Measurements from ENCODE around the gene FMNL1.

The FMNL1 gene

GRCh38 chr17:45261577-45262515, 40.2 kb downstream of the FMNL1 start, which contains the start of gene SPATA32:
SPATA32 (minus strand) TSS chr17:45262094; CDS start chr17:45262016, 78 bp downstream.
- no peak for DNase-seq

- no peak for DNase-seq
Observed at GRCh38 chr17:45262516-45263476, 41.1 kb downstream of the FMNL1 start.

- DNase-seq, result no peak
Observed at GRCh38 chr17:45263477-45263860, 41.8 kb downstream of the FMNL1 start.

- no peak for DNase-seq
Observed at GRCh38 chr17:45264430-45264829, 42.7 kb downstream of the FMNL1 start.

- no peak for DNase-seq
Observed at GRCh38 chr17:45264988-45265387, 43.3 kb downstream of the FMNL1 start.

GRCh38 chr17:45265821-45266220, 44.1 kb downstream of the FMNL1 start:
- DNase-seq, result no peak

- no peak for DNase-seq
Observed at GRCh38 chr17:45266372-45266926, 44.8 kb downstream of the FMNL1 start.

- DNase-seq, result no peak
Observed at GRCh38 chr17:45267436-45268055, 45.9 kb downstream of the FMNL1 start.

GRCh38 chr17:45269912-45270311, 48.2 kb downstream of the FMNL1 start:
- DNase-seq, result no peak

GRCh38 chr17:45270828-45271418, 49.2 kb downstream of the FMNL1 start:
- no peak for DNase-seq

GRCh38 chr17:45271603-45272002, 49.9 kb downstream of the FMNL1 start:
- no peak for DNase-seq

GRCh38 chr17:45273551-45273957, 51.9 kb downstream of the FMNL1 start:
- no peak for DNase-seq

GRCh38 chr17:45274033-45274432, 52.3 kb downstream of the FMNL1 start:
- DNase-seq, result no peak

- DNase-seq, result no peak
Observed at GRCh38 chr17:45276031-45276430, 54.3 kb downstream of the FMNL1 start.

GRCh38 chr17:45277216-45277849, 55.6 kb downstream of the FMNL1 start:
- DNase-seq, result peak; percentile 79

GRCh38 chr17:45277992-45278391, 56.3 kb downstream of the FMNL1 start:
- DNase-seq, result no peak

GRCh38 chr17:45279898-45280297, 58.2 kb downstream of the FMNL1 start:
- no peak for DNase-seq

GRCh38 chr17:45282683-45283644, 61.3 kb downstream of the FMNL1 start:
- DNase-seq, result peak; percentile 79

GRCh38 chr17:45283711-45284110, 62.0 kb downstream of the FMNL1 start:
- no peak for DNase-seq

Data from NCI-H1092 (cell line).